LNCaP clone FGC (cell line): ENCODE measurements around the gene SH3BP2.

Experiments
- DNase-seq: peaks from one replicate; pipeline ENCODE4 v3.0.0-alpha.2; 2011; ENCODE audit warnings: low read depth
- H3K4me3 ChIP-seq: 2 replicates; pipeline ENCODE4 v1.5.1; 2011; ENCODE audit warnings: mild to moderate bottlenecking, low read depth, low read length, control low read depth
- TF ChIP-seq, protein P1 (sequence below): IDR thresholded peaks from 2 replicates; pipeline ENCODE4 v1.5.1; 2012; ENCODE audit warnings: mild to moderate bottlenecking; ENCODE audit not compliant: control insufficient read depth, insufficient read depth; ENCODE audit errors: extremely low read depth

Gene SH3BP2

DNA sequence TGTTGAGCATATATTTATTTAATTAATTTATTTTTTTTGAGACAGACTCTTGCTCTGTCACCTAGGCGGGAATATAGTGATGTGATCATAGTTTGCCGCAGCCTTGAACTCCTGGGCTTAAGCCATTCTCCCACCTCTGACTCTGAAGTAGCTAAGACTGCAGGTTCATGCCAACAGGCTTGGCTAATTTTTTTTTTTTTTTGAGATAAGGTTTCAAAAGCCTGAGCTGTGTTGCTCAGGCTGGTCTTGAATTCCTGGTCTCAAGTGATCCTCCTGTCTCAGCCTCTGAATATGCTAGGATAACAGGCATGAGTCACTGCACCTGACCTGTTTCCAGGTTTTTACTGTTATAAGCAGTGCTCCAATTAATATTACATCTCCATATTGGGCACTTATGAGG lies 55.6 kb downstream of the SH3BP2 start:
- no peak overlapping the region for H3K4me3 ChIP-seq
- DNase-seq, result no peak
- TF ChIP-seq, protein P1, sequence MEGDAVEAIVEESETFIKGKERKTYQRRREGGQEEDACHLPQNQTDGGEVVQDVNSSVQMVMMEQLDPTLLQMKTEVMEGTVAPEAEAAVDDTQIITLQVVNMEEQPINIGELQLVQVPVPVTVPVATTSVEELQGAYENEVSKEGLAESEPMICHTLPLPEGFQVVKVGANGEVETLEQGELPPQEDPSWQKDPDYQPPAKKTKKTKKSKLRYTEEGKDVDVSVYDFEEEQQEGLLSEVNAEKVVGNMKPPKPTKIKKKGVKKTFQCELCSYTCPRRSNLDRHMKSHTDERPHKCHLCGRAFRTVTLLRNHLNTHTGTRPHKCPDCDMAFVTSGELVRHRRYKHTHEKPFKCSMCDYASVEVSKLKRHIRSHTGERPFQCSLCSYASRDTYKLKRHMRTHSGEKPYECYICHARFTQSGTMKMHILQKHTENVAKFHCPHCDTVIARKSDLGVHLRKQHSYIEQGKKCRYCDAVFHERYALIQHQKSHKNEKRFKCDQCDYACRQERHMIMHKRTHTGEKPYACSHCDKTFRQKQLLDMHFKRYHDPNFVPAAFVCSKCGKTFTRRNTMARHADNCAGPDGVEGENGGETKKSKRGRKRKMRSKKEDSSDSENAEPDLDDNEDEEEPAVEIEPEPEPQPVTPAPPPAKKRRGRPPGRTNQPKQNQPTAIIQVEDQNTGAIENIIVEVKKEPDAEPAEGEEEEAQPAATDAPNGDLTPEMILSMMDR, result no peak

DNA sequence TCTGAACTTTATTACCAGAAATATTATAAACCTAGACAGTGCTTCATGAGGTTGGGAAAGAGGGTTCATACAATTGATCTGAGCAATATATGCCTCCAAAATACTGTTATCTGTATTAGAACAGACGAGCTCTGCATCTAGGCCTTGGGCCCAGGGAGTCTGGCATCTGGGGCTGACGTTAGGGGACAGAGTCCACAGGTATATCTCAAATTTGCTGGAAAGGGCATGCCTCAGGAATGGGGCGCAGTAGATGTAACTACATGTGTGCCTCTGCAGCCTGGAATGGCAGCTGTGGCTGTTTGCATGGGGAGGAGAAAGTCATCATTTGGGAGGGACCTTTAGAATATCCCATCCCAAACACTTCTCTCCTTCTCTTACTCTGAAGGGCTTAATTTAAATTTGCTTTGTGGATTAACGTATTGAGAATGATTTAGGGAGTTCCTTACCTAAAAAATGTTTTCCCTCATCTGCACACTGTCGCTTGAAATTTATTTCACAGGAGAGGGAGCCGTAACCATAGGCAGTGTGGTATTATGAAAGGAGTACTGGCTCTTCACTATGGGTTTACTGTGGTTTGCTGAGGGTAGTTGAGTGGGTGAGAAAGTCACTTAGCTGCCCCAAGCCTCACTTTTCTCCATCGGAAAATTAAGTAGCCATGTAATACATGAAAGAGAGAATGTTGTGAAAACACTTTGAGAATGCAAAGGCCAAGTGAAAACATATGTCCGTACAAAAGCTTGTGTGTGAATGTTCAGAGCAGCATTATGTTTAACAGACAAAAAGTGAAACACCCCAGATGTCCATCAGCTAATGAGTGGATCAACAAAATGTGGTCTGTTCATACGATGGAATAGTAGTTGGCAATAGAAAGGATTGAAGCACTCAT lies 56.6 kb downstream of the SH3BP2 start:
- no peak for DNase-seq
- TF ChIP-seq, protein P1, result no peak
- H3K4me3 ChIP-seq, result no peak overlapping the region

DNA sequence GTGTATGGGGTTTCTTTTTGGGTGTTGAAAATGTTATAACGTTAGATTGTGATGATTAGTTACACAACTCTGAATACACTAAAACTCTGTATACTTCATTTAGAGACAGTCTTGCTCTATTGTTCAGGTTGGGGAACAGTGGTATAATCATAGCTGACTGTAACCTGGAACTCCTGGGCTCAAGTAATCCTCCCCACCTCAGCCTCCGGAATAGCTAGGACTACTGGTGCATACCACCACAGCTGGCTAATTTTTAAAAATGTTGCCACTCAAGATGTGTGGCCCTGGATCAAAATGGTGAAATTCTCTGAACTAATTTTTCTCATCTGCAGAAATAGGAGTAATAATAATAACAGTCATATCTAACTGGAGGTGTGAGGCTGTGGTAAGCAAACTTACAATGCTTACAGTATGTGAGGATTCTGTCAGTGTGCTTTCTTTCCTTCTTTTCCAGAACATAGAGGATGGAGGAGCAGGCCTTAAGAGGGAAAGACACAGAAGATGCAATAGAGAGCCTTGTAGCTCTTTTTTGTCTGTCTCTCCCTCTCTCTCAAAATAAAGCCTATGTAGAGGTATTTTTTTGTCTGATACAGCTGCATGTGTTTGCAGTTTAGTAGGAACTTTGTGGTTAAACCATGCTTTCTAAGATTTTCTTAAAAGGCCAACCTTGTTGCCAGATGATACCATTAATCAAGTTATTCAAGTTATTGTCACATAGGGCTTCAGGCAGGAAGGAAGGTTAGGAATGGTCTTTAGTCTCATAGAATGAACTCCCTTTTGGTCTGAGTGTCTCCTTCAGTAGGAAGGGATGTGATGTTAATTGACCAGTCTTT lies 58.3 kb downstream of the SH3BP2 start:
- TF ChIP-seq, protein P1, result no peak
- H3K4me3 ChIP-seq, result no peak overlapping the region
- no peak for DNase-seq

DNA sequence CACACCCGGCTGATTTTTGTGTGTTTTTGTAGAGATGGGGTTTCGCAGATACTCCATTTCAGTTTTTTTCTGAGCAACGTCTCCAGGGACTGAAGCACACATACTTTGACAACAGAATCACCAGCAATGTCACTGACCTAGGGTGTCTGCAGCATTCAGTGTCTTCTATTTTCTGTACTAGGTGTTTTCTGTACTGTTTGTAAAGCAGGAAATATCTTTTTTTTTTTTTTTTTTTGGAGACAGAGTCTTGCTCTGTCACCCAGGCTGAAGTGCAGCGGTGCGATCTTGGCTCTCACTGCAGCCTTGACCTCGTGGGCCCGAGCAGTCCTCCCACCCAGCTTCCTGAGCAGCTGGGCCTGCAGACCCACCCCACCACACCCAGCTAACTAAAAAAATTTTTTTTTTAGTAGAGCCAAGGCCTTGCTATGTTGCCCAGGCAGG lies 59.6 kb downstream of the SH3BP2 start:
- TF ChIP-seq, protein P1, result no peak
- no peak for DNase-seq
- H3K4me3 ChIP-seq, result no peak overlapping the region

DNA sequence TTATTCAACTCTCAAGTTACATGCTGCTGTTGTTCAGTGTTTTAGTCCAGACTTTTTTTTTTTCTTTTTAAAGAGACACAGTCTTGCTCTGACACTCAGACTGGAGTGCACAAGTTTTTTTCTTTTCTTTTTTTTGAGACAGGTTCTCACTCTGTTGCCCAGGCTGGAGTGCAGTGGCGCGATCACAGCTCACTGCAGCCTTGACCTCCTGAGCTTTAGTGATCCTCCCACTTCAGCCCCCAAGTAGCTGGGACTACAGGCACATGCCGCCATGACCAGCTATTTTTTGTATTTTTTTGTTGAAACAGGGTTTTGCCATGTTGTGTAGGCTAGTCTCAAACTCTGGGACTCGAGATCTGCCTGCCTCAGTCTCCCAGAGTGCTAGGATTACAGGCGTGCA lies 62.7 kb downstream of the SH3BP2 start:
- no peak for DNase-seq
- no peak overlapping the region for H3K4me3 ChIP-seq
- TF ChIP-seq, protein P1, result no peak

DNA sequence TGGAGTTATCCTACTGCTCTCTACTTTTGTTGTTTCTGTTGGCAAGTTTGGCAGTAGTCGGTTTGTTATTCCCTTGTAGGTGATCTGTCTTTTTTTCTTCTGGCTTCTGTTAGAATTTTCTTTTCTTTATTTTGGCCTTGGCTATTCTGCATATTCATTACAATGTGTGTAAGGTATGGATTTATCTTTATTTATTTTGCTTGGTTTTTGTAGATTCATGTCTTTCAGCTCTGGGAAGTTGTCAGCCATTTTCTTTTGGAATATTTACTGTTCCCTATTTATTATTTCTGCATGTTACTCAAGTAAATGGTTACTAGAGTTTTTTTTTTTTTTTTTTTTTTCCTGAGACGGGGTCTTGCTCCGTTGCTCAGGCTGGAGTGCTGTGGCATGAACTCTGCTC lies 63.4 kb downstream of the SH3BP2 start:
- no peak for DNase-seq
- TF ChIP-seq, protein P1, result no peak
- H3K4me3 ChIP-seq, result no peak overlapping the region
